H1 (cell line): ENCODE measurements around the gene FAM163A. TPM values are rescaled to one million over a fixed set of nuclear protein-coding genes. Genes with fewer than 3 reads are reported as not detected.

Source experiments
- CTCF ChIA-PET: fragments of 300-600 bp; sonication (Branson Sonifier 250); formaldehyde crosslinking; loops from one replicate; lab custom pipeline; 2021; ENCODE audit not compliant: partially characterized antibody; lab: Charles Lee
- POLR2A ChIA-PET: fragments of 300-600 bp; sonication (Branson Sonifier 250); formaldehyde crosslinking; loops from one replicate; lab custom pipeline; 2021; ENCODE audit warnings: inconsistent platforms; ENCODE audit not compliant: partially characterized antibody; lab: Charles Lee
- DNase-seq, 2 experiments: peaks; one replicate each; pipeline versions ENCODE4 v3.0.0 to v3.0.0-alpha.2; 2010 to 2022; ENCODE audit warnings: low spot score in 2 of 2, low read depth in 1 of 2, mixed read lengths in 1 of 2
- FAIRE-seq: peaks from 2 replicates; lab custom pipeline; 2011; peaks lifted over from hg19 to GRCh38; lab: Jason Lieb, UNC
- H2AFZ ChIP-seq: 2 replicates; pipeline ENCODE4 v1.8.1; 2012; ENCODE audit warnings: low read length, inconsistent platforms
- H2AK5ac ChIP-seq: 2 replicates; pipeline ENCODE4 v1.6.1; 2013; ENCODE audit warnings: low read depth, low read length
- H2BK120ac ChIP-seq: replicated peaks from 2 replicates; pipeline ENCODE3; 2013; ENCODE audit warnings: low read depth, low read length, inconsistent platforms
- H2BK12ac ChIP-seq: 2 replicates; pipeline ENCODE4 v1.6.1; 2013; ENCODE audit warnings: low read depth, low read length
- H2BK15ac ChIP-seq: 2 replicates; pipeline ENCODE4 v1.6.1; 2013; ENCODE audit warnings: low read length
- H2BK20ac ChIP-seq: 2 replicates; pipeline ENCODE4 v1.6.1; 2013; ENCODE audit warnings: low read length
- H2BK5ac ChIP-seq: 2 replicates; pipeline ENCODE4 v1.6.1; 2013; ENCODE audit warnings: low read depth, low read length
- H3K14ac ChIP-seq: 2 replicates; pipeline ENCODE4 v1.6.1; 2013; ENCODE audit warnings: inconsistent platforms; ENCODE audit not compliant: insufficient read length
- H3K18ac ChIP-seq: 2 replicates; pipeline ENCODE4 v1.6.1; 2013; ENCODE audit warnings: low read length; ENCODE audit errors: extremely low read depth
- H3K23ac ChIP-seq: 2 replicates; pipeline ENCODE4 v1.6.1; 2013; ENCODE audit warnings: inconsistent platforms; ENCODE audit not compliant: insufficient read length
- H3K23me2 ChIP-seq: 2 replicates; pipeline ENCODE4 v1.6.1; 2013; ENCODE audit warnings: low read depth, low read length
- H3K27ac ChIP-seq: 2 replicates; pipeline ENCODE4 v1.6.1; 2011; ENCODE audit warnings: low read depth, low read length, inconsistent platforms
- H3K27me3 ChIP-seq, 4 experiments: replicated peaks in 1 of 4; 1 replicate in 1 of 4; 2 replicates in 3 of 4; pipeline versions ENCODE4 v1.6.1 to v1.8.1; 2011 to 2013; ENCODE audit warnings: low read length in 3 of 4, mild to moderate bottlenecking in 3 of 4, inconsistent platforms in 2 of 4, mixed read lengths in 2 of 4, moderate library complexity in 1 of 4; ENCODE audit not compliant: control insufficient read depth in 3 of 4, insufficient read depth in 3 of 4; ENCODE audit errors: extremely low read depth in 1 of 4
- H3K36me3 ChIP-seq, 4 experiments: 2 replicates each; pipeline versions ENCODE4 v1.6.1 to v1.8.1; 2011 to 2013; ENCODE audit warnings: mild to moderate bottlenecking in 4 of 4, low read length in 3 of 4, moderate library complexity in 2 of 4, control low read depth in 1 of 4, inconsistent platforms in 1 of 4; ENCODE audit not compliant: insufficient read depth in 4 of 4, control insufficient read depth in 2 of 4
- H3K4ac ChIP-seq: replicated peaks from 2 replicates; pipeline ENCODE3; 2013; ENCODE audit warnings: low read length, low read depth, mixed read lengths, inconsistent platforms; ENCODE audit not compliant: insufficient read length
- H3K4me1 ChIP-seq, 4 experiments: replicated peaks in 1 of 4; 1 replicate in 1 of 4; 2 replicates in 3 of 4; pipeline versions ENCODE4 v1.6.1 to v1.8.1; 2011 to 2013; ENCODE audit warnings: low read length in 3 of 4, inconsistent platforms in 2 of 4, mixed read lengths in 1 of 4; ENCODE audit not compliant: insufficient read depth in 4 of 4, control insufficient read depth in 3 of 4
- H3K4me2 ChIP-seq, 2 experiments: 2 replicates each; pipeline versions ENCODE4 v1.6.1 to v1.8.1; 2011 to 2013; ENCODE audit warnings: low read depth in 2 of 2, low read length in 2 of 2, control low read depth in 1 of 2, inconsistent platforms in 1 of 2, mild to moderate bottlenecking in 1 of 2; ENCODE audit not compliant: insufficient read depth in 1 of 2
- H3K4me3 ChIP-seq, 4 experiments: fragments of 200-600, 300-600 bp in 1 of 4; sonication (generic), shearing (Covaris generic), sonication (Bioruptor Twin) in 1 of 4; 2 replicates each; pipeline versions ENCODE4 v1.5.1 to v1.8.1; 2011 to 2016; ENCODE audit warnings: low read length in 4 of 4, low read depth in 3 of 4, control low read depth in 2 of 4, inconsistent platforms in 2 of 4, mild to moderate bottlenecking in 2 of 4, mixed read lengths in 1 of 4, moderate library complexity in 1 of 4; ENCODE audit not compliant: insufficient read depth in 2 of 4; ENCODE audit errors: extremely low read depth in 1 of 4
- H3K56ac ChIP-seq: replicated peaks from 2 replicates; pipeline ENCODE3; 2013; ENCODE audit warnings: low read depth, mild to moderate bottlenecking, mixed read lengths, low read length, inconsistent platforms; ENCODE audit not compliant: insufficient read length
- H3K79me1 ChIP-seq: 2 replicates; pipeline ENCODE4 v1.6.1; 2013; ENCODE audit warnings: low read depth, low read length, control low read depth
- H3K79me2 ChIP-seq, 2 experiments: 2 replicates each; pipeline versions ENCODE4 v1.6.1 to v1.8.1; 2012 to 2013; ENCODE audit warnings: low read length in 2 of 2, mild to moderate bottlenecking in 2 of 2, inconsistent platforms in 1 of 2; ENCODE audit not compliant: insufficient read depth in 2 of 2, control insufficient read depth in 1 of 2
- H3K9ac ChIP-seq, 4 experiments: replicated peaks in 1 of 4; 1 replicate in 1 of 4; 2 replicates in 3 of 4; pipeline versions ENCODE4 v1.6.1 to v1.8.1; 2011 to 2013; ENCODE audit warnings: low read depth in 3 of 4, low read length in 3 of 4, control low read depth in 2 of 4, mild to moderate bottlenecking in 2 of 4, moderate library complexity in 2 of 4, inconsistent platforms in 1 of 4; ENCODE audit errors: extremely low read depth in 1 of 4
- H3K9me3 ChIP-seq, 2 experiments: 2 replicates each; pipeline versions ENCODE4 v1.6.1 to v1.8.1; 2012 to 2013; ENCODE audit warnings: mild to moderate bottlenecking in 2 of 2, moderate library complexity in 2 of 2, control low read depth in 1 of 2, inconsistent platforms in 1 of 2, low read depth in 1 of 2, low read length in 1 of 2, mixed read lengths in 1 of 2; ENCODE audit not compliant: insufficient read depth in 2 of 2
- H4K20me1 ChIP-seq, 2 experiments: replicated peaks in 1 of 2; 2 replicates each; pipeline versions ENCODE3 to v1.8.1; 2011 to 2013; ENCODE audit warnings: inconsistent platforms in 2 of 2, low read length in 2 of 2, mild to moderate bottlenecking in 1 of 2; ENCODE audit not compliant: insufficient read depth in 2 of 2, control insufficient read depth in 1 of 2
- H4K5ac ChIP-seq: 2 replicates; pipeline ENCODE4 v1.6.1; 2013; ENCODE audit warnings: low read length, low read depth, mixed read lengths, inconsistent platforms; ENCODE audit not compliant: insufficient read length
- H4K8ac ChIP-seq: 2 replicates; pipeline ENCODE4 v1.8.0; 2013; ENCODE audit warnings: mild to moderate bottlenecking, moderate library complexity, low read length, inconsistent platforms; ENCODE audit not compliant: insufficient read depth; ENCODE audit errors: extremely low read depth
- H4K91ac ChIP-seq: replicated peaks from 2 replicates; pipeline ENCODE3; 2013; ENCODE audit warnings: low read length, mixed read lengths, inconsistent platforms; ENCODE audit not compliant: insufficient read length
- ASH2L ChIP-seq: fragments of 200-600, 300-600 bp; sonication (generic); IDR thresholded peaks from one replicate; pipeline ENCODE4 v1.7.1; 2017; ENCODE audit warnings: low read length
- E2F6 ChIP-seq: IDR thresholded peaks from 2 replicates; pipeline ENCODE4 v1.6.1; 2012; ENCODE audit warnings: inconsistent platforms
- HDAC6 ChIP-seq: IDR thresholded peaks from one replicate; pipeline ENCODE4 v1.7.1; 2012; ENCODE audit warnings: low read depth, mild to moderate bottlenecking, inconsistent platforms, low read length, moderate library complexity
- NRF1 ChIP-seq: IDR thresholded peaks from 2 replicates; pipeline ENCODE4 v1.6.1; 2011; ENCODE audit warnings: mild to moderate bottlenecking, low read depth, low read length, improper control_type of control experiment
- RBBP5 ChIP-seq: IDR thresholded peaks from 2 replicates; pipeline ENCODE4 v1.7.1; 2012; ENCODE audit warnings: low read depth, mild to moderate bottlenecking, inconsistent platforms, low read length, moderate library complexity, borderline replicate concordance
- TAF7 ChIP-seq: optimal IDR thresholded peaks from 2 replicates; pipeline ENCODE3; 2011; ENCODE audit warnings: low read depth, mild to moderate bottlenecking, inconsistent platforms, low read length, moderate library complexity, borderline replicate concordance
- TCF12 ChIP-seq: IDR thresholded peaks from 2 replicates; pipeline ENCODE4 v1.6.1; 2011; ENCODE audit warnings: low read depth, mild to moderate bottlenecking, low read length
- WGBS, 2 experiments: shearing (Covaris generic) in 1 of 2; methylation state at CpG; one replicate each; pipeline versions ENCODE4 v1.1.6 to v1.1.7; 2013 to 2015; ENCODE audit warnings: low lambda C conversion rate in 2 of 2, mixed read lengths in 2 of 2, inconsistent platforms in 1 of 2, low coverage in 1 of 2, missing lambda C conversion rate in 1 of 2; ENCODE audit not compliant: insufficient replicate concordance in 2 of 2, insufficient coverage in 1 of 2, insufficient read length in 1 of 2; ENCODE audit errors: extremely low coverage in 1 of 2, missing lambda C conversion rate in 1 of 2; 5-methylcytosine and 5-hydroxymethylcytosine counted together
- polyA plus RNA-seq, 7 experiments: library from polyadenylated mRNA; depleted of rRNA in 3 of 7; stranded (reverse) in 5 of 7; unstranded in 2 of 7; fragments of >200 nt in 5 of 7; fragments of 200-250 nt in 2 of 7; gene quantifications; 1 replicate in 5 of 7; 2 replicates in 1 of 7; 4 replicates in 1 of 7; pipeline versions ENCODE4 v1.2.1 to v1.2.3, GENCODE V29; 2011 to 2013; ENCODE audit warnings: missing spikeins in 2 of 7, mixed read lengths in 2 of 7
- total RNA-seq: library from RNA; stranded (reverse); fragmentation: NEBNext Ultra II Directional; extraction: Animal tissue kit (Norgen Biotek cat#: 25700); gene quantifications from 2 replicates; pipeline ENCODE4 v1.2.1, GENCODE V29; 2021

Gene FAM163A
- total and polyA plus RNA-seq, 2 of the 8 experiments (the other 6 are each of a cell fraction or from before 2014, with no cell fraction given) = 0.13 to 0.18 TPM

- no peak overlapping the region for H4K91ac ChIP-seq
- H3K9ac ChIP-seq = no peak overlapping the region
- no peak overlapping the region for H2BK120ac ChIP-seq
- H2BK5ac ChIP-seq = no peak overlapping the region
- ChIA-PET CTCF (interaction anchor here (0.6 to 16.2 kb wide), 6 partner anchors 7 to 559 kb away, joined by 3 to 595 read pairs (median 42); no protein-coding TSS in a partner anchor), POLR2A (no interaction called here)
- H4K20me1 ChIP-seq = no peaks in the 10 kb centered on the region
- H3K4me1 ChIP-seq = no peaks in the 10 kb centered on the region; a peak in 2 of 7 replicates
- H2AFZ ChIP-seq = no peak overlapping the region
- no peak overlapping the region for H3K56ac ChIP-seq
- no peak overlapping the region for H4K5ac ChIP-seq
- no peak for DNase-seq
- no peak overlapping the region for H3K23ac ChIP-seq
- H3K4me2 ChIP-seq = no peak overlapping the region
- no peaks in the 10 kb centered on the region for H3K9me3 ChIP-seq
- no peaks in the 10 kb centered on the region for H3K79me1 ChIP-seq
- no peak overlapping the region for H3K27ac ChIP-seq
- no peak overlapping the region for H2BK20ac ChIP-seq
- H3K18ac ChIP-seq = no peak overlapping the region
- no peak overlapping the region for H3K4ac ChIP-seq
- H3K27me3 ChIP-seq = no peaks in the 10 kb centered on the region; a peak in 1 of 7 replicates
- no peaks in the 10 kb centered on the region for H3K79me2 ChIP-seq
- no peak overlapping the region for H3K14ac ChIP-seq
- H2BK15ac ChIP-seq = no peak overlapping the region
- no peak overlapping the region for H2AK5ac ChIP-seq
- no peak for TF ChIP-seq TCF12
- TF ChIP-seq RBBP5 = no peak
- no peak for TF ChIP-seq ASH2L
- no peak for TF ChIP-seq E2F6
- TF ChIP-seq HDAC6 = no peak
- TF ChIP-seq TAF7 = no peak
- TF ChIP-seq NRF1 = no peak
- H2BK12ac ChIP-seq = no peak overlapping the region
- H3K36me3 ChIP-seq = no peaks in the 10 kb centered on the region
- no peak overlapping the region for H3K4me3 ChIP-seq
- 79% methylated on average over 3 of the region's 4 CpGs; no CpG with 5 or more reads in 1 of the 2 experiments for WGBS, 2 experiments
- H4K8ac ChIP-seq = no peak overlapping the region
- FAIRE-seq = no peak
- H3K23me2 ChIP-seq = no peaks in the 10 kb centered on the region
Measured at GRCh38 chr1:179806333-179806732, 63.2 kb downstream of the FAM163A start.
